ENCODE data around the gene SLC22A7.

Gene SLC22A7

GRCh38 chr6:43267619-43268354 lies 30.3 kb upstream of the SLC22A7 start:
- no peak for DNase-seq

- DNase-seq: no peak
Measured at GRCh38 chr6:43268355-43268700, 29.7 kb upstream of the SLC22A7 start.

GRCh38 chr6:43268782-43269272 lies 29.2 kb upstream of the SLC22A7 start:
- no peak for DNase-seq

GRCh38 chr6:43269273-43270007 lies 28.6 kb upstream of the SLC22A7 start:
- no peak for DNase-seq

- DNase-seq: no peak
Measured at GRCh38 chr6:43271103-43271815, 26.8 kb upstream of the SLC22A7 start.

GRCh38 chr6:43271944-43272343 lies 26.1 kb upstream of the SLC22A7 start:
- no peak for DNase-seq

- no peak for DNase-seq
Measured at GRCh38 chr6:43273707-43274106, 24.4 kb upstream of the SLC22A7 start.

- DNase-seq: no peak
Measured at GRCh38 chr6:43274127-43274915, 23.7 kb upstream of the SLC22A7 start.

GRCh38 chr6:43274916-43275597 lies 23.0 kb upstream of the SLC22A7 start:
- no peak for DNase-seq

- DNase-seq: no peak
Measured at GRCh38 chr6:43275801-43276576, 22.1 kb upstream of the SLC22A7 start.

- no peak for DNase-seq
Measured at GRCh38 chr6:43276577-43277305, 21.3 kb upstream of the SLC22A7 start.

GRCh38 chr6:43277306-43277642 lies 20.8 kb upstream of the SLC22A7 start:
- DNase-seq: no peak

- no peak for DNase-seq
Measured at GRCh38 chr6:43277643-43278523, 20.2 kb upstream of the SLC22A7 start.

GRCh38 chr6:43278524-43279078 lies 19.5 kb upstream of the SLC22A7 start:
- DNase-seq: no peak

- no peak for DNase-seq
Measured at GRCh38 chr6:43280234-43280633, 17.8 kb upstream of the SLC22A7 start.

GRCh38 chr6:43282060-43282459 lies 16.0 kb upstream of the SLC22A7 start:
- DNase-seq: no peak

GRCh38 chr6:43282636-43283513 lies 15.2 kb upstream of the SLC22A7 start:
- DNase-seq: no peak

GRCh38 chr6:43283514-43283901 lies 14.6 kb upstream of the SLC22A7 start:
- DNase-seq: no peak

GRCh38 chr6:43283905-43284304 lies 14.2 kb upstream of the SLC22A7 start:
- no peak for DNase-seq
